IMR-90 (cell line): ENCODE measurements around the gene PACS1. TPM values are rescaled to one million over a fixed set of nuclear protein-coding genes. Genes with fewer than 3 reads are reported as not detected.

Source experiments
- ATAC-seq: fragments of 200-7000 bp; cut with Tn5 transposase; 2 replicates; pipeline ENCODE4 v1.9.1; 2020; ENCODE audit warnings: low read depth, mild to moderate bottlenecking, moderate library complexity
- BruUV-seq: library from RNA; stranded (reverse); fragments of 400-500 nt; replicated peaks from 2 replicates; lab custom pipeline; 2021; lab: Mats Ljungman, UMichigan
- CTCF ChIA-PET: fragments of 300-600 bp; formaldehyde crosslinking; extraction: SDS; loops from one replicate; lab custom pipeline; 2021; ENCODE audit warnings: antibody characterized with exemption; lab: Yijun Ruan, JAX
- POLR2A ChIA-PET: fragments of 300-600 bp; sonication (Branson Sonifier 250); formaldehyde crosslinking; loops from one replicate; lab custom pipeline; 2022; ENCODE audit warnings: antibody characterized with exemption; ENCODE audit not compliant: unreplicated experiment; lab: Charles Lee
- DNase-seq: peaks from one replicate; pipeline ENCODE4 v3.0.0; 2013
- H2AFZ ChIP-seq: replicated peaks from 2 replicates; pipeline ENCODE3; 2013; ENCODE audit warnings: low read length, mild to moderate bottlenecking; ENCODE audit not compliant: poor library complexity
- H2AK5ac ChIP-seq: 2 replicates; pipeline ENCODE4 v1.6.1; 2013; ENCODE audit warnings: low read depth, low read length, inconsistent platforms
- H2AK9ac ChIP-seq: replicated peaks from 2 replicates; pipeline ENCODE3; 2013; ENCODE audit warnings: mild to moderate bottlenecking, low read depth, low read length, moderate library complexity; ENCODE audit not compliant: poor library complexity
- H2BK120ac ChIP-seq: 2 replicates; pipeline ENCODE4 v1.6.1; 2013; ENCODE audit warnings: low read depth, low read length, inconsistent platforms
- H2BK15ac ChIP-seq: 3 replicates; pipeline ENCODE4 v1.6.1; 2013; ENCODE audit warnings: low read depth, low read length, inconsistent platforms
- H2BK20ac ChIP-seq: 2 replicates; pipeline ENCODE4 v1.6.1; 2013; ENCODE audit warnings: low read depth, mild to moderate bottlenecking, inconsistent platforms, low read length, moderate library complexity
- H2BK5ac ChIP-seq: 2 replicates; pipeline ENCODE4 v1.6.1; 2013; ENCODE audit warnings: mild to moderate bottlenecking, low read depth, low read length, inconsistent platforms; ENCODE audit not compliant: poor library complexity, severe bottlenecking
- H3K14ac ChIP-seq: replicated peaks from 2 replicates; pipeline ENCODE4 v1.6.1; 2013; ENCODE audit warnings: low read depth, low read length, inconsistent platforms
- H3K18ac ChIP-seq: 2 replicates; pipeline ENCODE4 v1.6.1; 2013; ENCODE audit warnings: low read depth, low read length, control low read depth
- H3K23ac ChIP-seq: 2 replicates; pipeline ENCODE4 v1.6.1; 2013; ENCODE audit warnings: low read depth, low read length, inconsistent platforms
- H3K27ac ChIP-seq: 2 replicates; pipeline ENCODE4 v1.5.1; 2013; ENCODE audit warnings: mild to moderate bottlenecking, control low read depth, low read length; ENCODE audit not compliant: insufficient read depth
- H3K27me3 ChIP-seq: 2 replicates; pipeline ENCODE4 v1.6.1; 2013; ENCODE audit warnings: low read length; ENCODE audit not compliant: control insufficient read depth, insufficient read depth
- H3K36me3 ChIP-seq: 2 replicates; pipeline ENCODE4 v1.6.1; 2013; ENCODE audit warnings: low read length, mixed read lengths; ENCODE audit not compliant: control insufficient read depth, insufficient read depth
- H3K4ac ChIP-seq: 2 replicates; pipeline ENCODE4 v1.6.1; 2013; ENCODE audit warnings: low read depth, low read length, inconsistent platforms
- H3K4me1 ChIP-seq: 2 replicates; pipeline ENCODE4 v1.6.1; 2013; ENCODE audit warnings: low read length, mixed read lengths; ENCODE audit not compliant: control insufficient read depth, insufficient read depth
- H3K4me2 ChIP-seq: 2 replicates; pipeline ENCODE4 v1.6.1; 2013; ENCODE audit warnings: low read depth, mild to moderate bottlenecking, control low read depth, low read length, moderate library complexity
- H3K4me3 ChIP-seq: 2 replicates; pipeline ENCODE4 v1.5.1; 2013; ENCODE audit warnings: low read depth, mild to moderate bottlenecking, control low read depth, low read length, moderate library complexity; ENCODE audit not compliant: insufficient read depth
- H3K56ac ChIP-seq: 2 replicates; pipeline ENCODE4 v1.6.1; 2013; ENCODE audit warnings: low read length, inconsistent platforms; ENCODE audit not compliant: insufficient read depth; ENCODE audit errors: extremely low read depth
- H3K79me1 ChIP-seq, 2 experiments: 2 replicates each; pipeline ENCODE4 v1.6.1; 2013; ENCODE audit warnings: low read length in 2 of 2, inconsistent platforms in 1 of 2, low read depth in 1 of 2
- H3K9ac ChIP-seq: 2 replicates; pipeline ENCODE4 v1.6.1; 2013; ENCODE audit warnings: low read depth, low read length, control low read depth
- H3K9me1 ChIP-seq: 2 replicates; pipeline ENCODE4 v1.6.1; 2013; ENCODE audit warnings: low read length, inconsistent platforms; ENCODE audit not compliant: insufficient read depth
- H3K9me3 ChIP-seq: 2 replicates; pipeline ENCODE4 v1.6.1; 2013; ENCODE audit warnings: low read length; ENCODE audit not compliant: control insufficient read depth, insufficient read depth
- H4K20me1 ChIP-seq: 2 replicates; pipeline ENCODE4 v1.6.1; 2013; ENCODE audit warnings: low read length, inconsistent platforms; ENCODE audit not compliant: insufficient read depth
- H4K5ac ChIP-seq: 2 replicates; pipeline ENCODE4 v1.6.1; 2013; ENCODE audit warnings: mild to moderate bottlenecking, low read depth, low read length, control low read depth
- H4K8ac ChIP-seq, 2 experiments: 2 replicates each; pipeline ENCODE4 v1.6.1; 2013; ENCODE audit warnings: low read depth in 2 of 2, low read length in 2 of 2, control low read depth in 1 of 2, inconsistent platforms in 1 of 2
- H4K91ac ChIP-seq: 2 replicates; pipeline ENCODE4 v1.6.1; 2013; ENCODE audit warnings: low read depth, low read length, inconsistent platforms; ENCODE audit not compliant: insufficient read depth
- BHLHE40 ChIP-seq: fragments of 150-350 bp; IDR thresholded peaks from 2 replicates; pipeline ENCODE4 v1.6.1; 2016; ENCODE audit warnings: mild to moderate bottlenecking, low read depth, low read length
- CEBPB ChIP-seq: IDR thresholded peaks from 2 replicates; pipeline ENCODE4 v1.6.1; 2012; ENCODE audit warnings: low read depth, low read length, improper control_type of control experiment
- CHD1 ChIP-seq: IDR thresholded peaks from 2 replicates; pipeline ENCODE4 v1.6.1; 2012; ENCODE audit warnings: low read depth, low read length, improper control_type of control experiment
- FOS ChIP-seq: fragments of 150-350 bp; IDR thresholded peaks from 2 replicates; pipeline ENCODE4 v1.6.1; 2016; ENCODE audit warnings: low read depth, low read length
- MAFK ChIP-seq: IDR thresholded peaks from 2 replicates; pipeline ENCODE4 v1.6.1; 2012; ENCODE audit warnings: low read depth, low read length, improper control_type of control experiment
- MAZ ChIP-seq: IDR thresholded peaks from 2 replicates; pipeline ENCODE4 v1.6.1; 2012; ENCODE audit warnings: low read depth, mild to moderate bottlenecking, low read length, improper control_type of control experiment, moderate library complexity, borderline replicate concordance
- MXI1 ChIP-seq: IDR thresholded peaks from 2 replicates; pipeline ENCODE4 v1.6.1; 2012; ENCODE audit warnings: low read depth, mild to moderate bottlenecking, low read length, moderate library complexity, borderline replicate concordance
- RAD21 ChIP-seq: IDR thresholded peaks from 2 replicates; pipeline ENCODE4 v1.6.1; 2012; ENCODE audit warnings: low read length, improper control_type of control experiment
- RCOR1 ChIP-seq: IDR thresholded peaks from 2 replicates; pipeline ENCODE4 v1.6.1; 2012; ENCODE audit warnings: mild to moderate bottlenecking, low read length, improper control_type of control experiment; ENCODE audit not compliant: insufficient replicate concordance
- RFX5 ChIP-seq: IDR thresholded peaks from 2 replicates; pipeline ENCODE4 v1.8.0; 2012; ENCODE audit warnings: low read depth, mild to moderate bottlenecking, low read length, moderate library complexity
- SMC3 ChIP-seq: fragments of 150-350 bp; IDR thresholded peaks from 2 replicates; pipeline ENCODE4 v1.6.1; 2016; ENCODE audit warnings: low read depth, mild to moderate bottlenecking, antibody characterized with exemption, low read length, moderate library complexity
- WGBS, 2 experiments: methylation state at CpG; one replicate each; pipeline versions ENCODE4 v1.1.5 to v1.1.7; 2013; ENCODE audit warnings: missing lambda C conversion rate in 2 of 2; ENCODE audit not compliant: insufficient read length in 1 of 2; ENCODE audit errors: extremely low coverage in 2 of 2; 5-methylcytosine and 5-hydroxymethylcytosine counted together
- dilution Hi-C: fragments of 300-500 bp; cut with HindIII; formaldehyde crosslinking; loops from one replicate; pipeline ENCODE4 v1.14.3; 2018; ENCODE audit warnings: low sequenced_read_pairs; ENCODE audit not compliant: unreplicated experiment
- in situ Hi-C: fragments of 300-500 bp; cut with MboI; formaldehyde crosslinking; loops from 3 replicates; pipeline ENCODE4 v1.14.3; 2019; ENCODE audit warnings: low sequenced_read_pairs, inconsistent platforms, mixed read lengths
- intact Hi-C: fragments of 100-400 bp; cut with micrococcal nuclease; formaldehyde crosslinking; loops from 2 replicates; pipeline ENCODE4 v1.10.0; 2022
- polyA plus RNA-seq, 3 experiments: library from polyadenylated mRNA; depleted of rRNA; stranded (reverse); fragments of >200 nt; gene quantifications; 2 replicates each; pipeline ENCODE4 v1.2.3, GENCODE V29; 2012; ENCODE audit warnings: low replicate concordance in 1 of 3
- total RNA-seq: library from RNA; depleted of rRNA; stranded (reverse); fragments of >200 nt; gene quantifications from 2 replicates; pipeline ENCODE4 v1.2.3, GENCODE V29; 2012
- TF ChIP-seq, protein P1 (sequence below): fragments of 150-350 bp; IDR thresholded peaks from 2 replicates; pipeline ENCODE4 v1.6.1; 2017; ENCODE audit warnings: mild to moderate bottlenecking, antibody characterized with exemption, low read length, low read depth
- TF ChIP-seq, protein P2 (sequence below): conservative IDR thresholded peaks from 2 replicates; pipeline ENCODE4 v1.5.1; 2012; ENCODE audit warnings: mild to moderate bottlenecking, low read depth, low read length, improper control_type of control experiment

Gene PACS1
- total and polyA plus RNA-seq, 2 of the 4 experiments (the other 2 are of a cell fraction): 7.3 to 32.0 TPM

DNA sequence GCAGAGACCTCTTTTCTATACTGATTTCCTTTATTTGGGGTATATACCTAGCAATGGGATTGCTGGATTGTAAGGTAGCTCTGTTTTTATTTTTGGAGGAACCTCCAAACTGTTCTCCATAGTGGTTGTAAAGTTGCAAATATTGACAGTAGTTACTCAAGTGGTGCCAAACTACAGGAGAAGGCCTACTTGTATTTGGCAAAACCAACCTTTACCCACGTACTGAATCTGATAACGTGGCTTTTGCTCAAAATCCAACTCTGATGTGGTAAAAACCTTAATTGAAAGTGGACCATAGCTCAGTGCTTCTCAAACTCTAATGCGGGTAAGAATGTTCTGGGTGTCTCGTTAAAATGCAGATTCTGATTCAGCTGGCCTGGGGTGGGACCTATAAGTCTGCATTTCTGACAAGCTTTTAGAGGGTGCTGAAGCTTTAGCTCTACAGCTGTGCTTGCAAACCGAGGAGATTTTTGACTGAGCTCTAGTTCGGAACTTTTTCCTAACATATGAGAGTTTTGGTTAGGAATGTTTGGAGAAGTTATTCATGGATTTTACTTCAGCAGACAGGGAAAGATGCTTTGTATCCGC lies 69.8 kb downstream of the PACS1 start:
- WGBS, 2 experiments: no CpG with 5 or more reads among the region's 7 CpGs
- H2AK5ac ChIP-seq: no peak overlapping the region
- no peak overlapping the region for H2BK5ac ChIP-seq
- H3K4me3 ChIP-seq: no peak overlapping the region
- H3K27ac ChIP-seq: no peak overlapping the region
- H3K9ac ChIP-seq: no peak overlapping the region
- H4K5ac ChIP-seq: no peak overlapping the region
- no peak overlapping the region for H3K14ac ChIP-seq
- DNase-seq (no peak), ATAC-seq (no peak)
- no peak overlapping the region for H3K18ac ChIP-seq
- no peak overlapping the region for H3K23ac ChIP-seq
- no peak overlapping the region for H3K4ac ChIP-seq
- peaks cover 9% of the 10 kb centered on the region; the same call in 1 of the 2 replicates for H4K20me1 ChIP-seq
- H2BK15ac ChIP-seq: no peak overlapping the region
- H3K79me1 ChIP-seq: peaks cover 15 to 68% of the 10 kb centered on the region in 2 experiments
- TF ChIP-seq, protein P1, sequence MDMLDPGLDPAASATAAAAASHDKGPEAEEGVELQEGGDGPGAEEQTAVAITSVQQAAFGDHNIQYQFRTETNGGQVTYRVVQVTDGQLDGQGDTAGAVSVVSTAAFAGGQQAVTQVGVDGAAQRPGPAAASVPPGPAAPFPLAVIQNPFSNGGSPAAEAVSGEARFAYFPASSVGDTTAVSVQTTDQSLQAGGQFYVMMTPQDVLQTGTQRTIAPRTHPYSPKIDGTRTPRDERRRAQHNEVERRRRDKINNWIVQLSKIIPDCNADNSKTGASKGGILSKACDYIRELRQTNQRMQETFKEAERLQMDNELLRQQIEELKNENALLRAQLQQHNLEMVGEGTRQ: no peak
- TF ChIP-seq MAFK (no peak), SMC3 (no peak), RCOR1 (no peak), MAZ (no peak), RAD21 (no peak), MXI1 (no peak), FOS (no peak), CHD1 (no peak), CEBPB (no peak), BHLHE40 (no peak), RFX5 (no peak)
- TF ChIP-seq, protein P2, sequence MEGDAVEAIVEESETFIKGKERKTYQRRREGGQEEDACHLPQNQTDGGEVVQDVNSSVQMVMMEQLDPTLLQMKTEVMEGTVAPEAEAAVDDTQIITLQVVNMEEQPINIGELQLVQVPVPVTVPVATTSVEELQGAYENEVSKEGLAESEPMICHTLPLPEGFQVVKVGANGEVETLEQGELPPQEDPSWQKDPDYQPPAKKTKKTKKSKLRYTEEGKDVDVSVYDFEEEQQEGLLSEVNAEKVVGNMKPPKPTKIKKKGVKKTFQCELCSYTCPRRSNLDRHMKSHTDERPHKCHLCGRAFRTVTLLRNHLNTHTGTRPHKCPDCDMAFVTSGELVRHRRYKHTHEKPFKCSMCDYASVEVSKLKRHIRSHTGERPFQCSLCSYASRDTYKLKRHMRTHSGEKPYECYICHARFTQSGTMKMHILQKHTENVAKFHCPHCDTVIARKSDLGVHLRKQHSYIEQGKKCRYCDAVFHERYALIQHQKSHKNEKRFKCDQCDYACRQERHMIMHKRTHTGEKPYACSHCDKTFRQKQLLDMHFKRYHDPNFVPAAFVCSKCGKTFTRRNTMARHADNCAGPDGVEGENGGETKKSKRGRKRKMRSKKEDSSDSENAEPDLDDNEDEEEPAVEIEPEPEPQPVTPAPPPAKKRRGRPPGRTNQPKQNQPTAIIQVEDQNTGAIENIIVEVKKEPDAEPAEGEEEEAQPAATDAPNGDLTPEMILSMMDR: no peak
- H2BK120ac ChIP-seq: no peak overlapping the region
- no peak overlapping the region for H4K91ac ChIP-seq
- in situ Hi-C loops: no loop called here
- H2AK9ac ChIP-seq: no peak overlapping the region
- no peak overlapping the region for H4K8ac ChIP-seq
- no peaks in the 10 kb centered on the region for H3K9me3 ChIP-seq
- H3K4me1 ChIP-seq: peaks cover 15% of the 10 kb centered on the region
- no peaks in the 10 kb centered on the region for H3K27me3 ChIP-seq
- ChIA-PET CTCF (interaction anchor here (0.6 kb wide), 1 partner anchor 144 kb away, joined by 4 read pairs; no protein-coding TSS in a partner anchor), POLR2A (interaction anchor here (0.6 kb wide), 1 partner anchor 214 kb away, joined by 4 read pairs; no protein-coding TSS in a partner anchor)
- dilution Hi-C loops: no loop called here
- peaks cover 30% of the 10 kb centered on the region for H3K9me1 ChIP-seq
- intact Hi-C loops: loop anchor here (5.0 kb wide), 1 partner anchor 37 kb away; no protein-coding TSS in a partner anchor
- no peaks in the 10 kb centered on the region for H3K36me3 ChIP-seq
- H2AFZ ChIP-seq: no peak overlapping the region
- H3K4me2 ChIP-seq: no peak overlapping the region
- BruUV-seq: no TSS peak
- no peak overlapping the region for H2BK20ac ChIP-seq
- H3K56ac ChIP-seq: no peak overlapping the region
